H1 (cell line): ENCODE measurements around the gene PATJ. TPM values are rescaled to one million over a fixed set of nuclear protein-coding genes. Genes with fewer than 3 reads are reported as not detected.
A peak's percentile ranks its signal among the peaks of the same experiment; 100 is the strongest.

ENCODE experiments used
- CTCF ChIA-PET: fragments of 300-600 bp; sonication (Branson Sonifier 250); formaldehyde crosslinking; loops from one replicate; lab custom pipeline; 2021; ENCODE audit not compliant: partially characterized antibody; lab: Charles Lee
- POLR2A ChIA-PET: fragments of 300-600 bp; sonication (Branson Sonifier 250); formaldehyde crosslinking; loops from one replicate; lab custom pipeline; 2021; ENCODE audit warnings: inconsistent platforms; ENCODE audit not compliant: partially characterized antibody; lab: Charles Lee
- DNase-seq, 2 experiments: peaks; one replicate each; pipeline versions ENCODE4 v3.0.0 to v3.0.0-alpha.2; 2010 to 2022; ENCODE audit warnings: low spot score in 2 of 2, low read depth in 1 of 2, mixed read lengths in 1 of 2
- FAIRE-seq: peaks from 2 replicates; lab custom pipeline; 2011; peaks lifted over from hg19 to GRCh38; lab: Jason Lieb, UNC
- H2AFZ ChIP-seq: 2 replicates; pipeline ENCODE4 v1.8.1; 2012; ENCODE audit warnings: low read length, inconsistent platforms
- H2AK5ac ChIP-seq: 2 replicates; pipeline ENCODE4 v1.6.1; 2013; ENCODE audit warnings: low read depth, low read length
- H2BK120ac ChIP-seq: replicated peaks from 2 replicates; pipeline ENCODE3; 2013; ENCODE audit warnings: low read depth, low read length, inconsistent platforms
- H2BK12ac ChIP-seq: 2 replicates; pipeline ENCODE4 v1.6.1; 2013; ENCODE audit warnings: low read depth, low read length
- H2BK15ac ChIP-seq: 2 replicates; pipeline ENCODE4 v1.6.1; 2013; ENCODE audit warnings: low read length
- H2BK20ac ChIP-seq: 2 replicates; pipeline ENCODE4 v1.6.1; 2013; ENCODE audit warnings: low read length
- H2BK5ac ChIP-seq: 2 replicates; pipeline ENCODE4 v1.6.1; 2013; ENCODE audit warnings: low read depth, low read length
- H3K14ac ChIP-seq: 2 replicates; pipeline ENCODE4 v1.6.1; 2013; ENCODE audit warnings: inconsistent platforms; ENCODE audit not compliant: insufficient read length
- H3K18ac ChIP-seq: 2 replicates; pipeline ENCODE4 v1.6.1; 2013; ENCODE audit warnings: low read length; ENCODE audit errors: extremely low read depth
- H3K23ac ChIP-seq: 2 replicates; pipeline ENCODE4 v1.6.1; 2013; ENCODE audit warnings: inconsistent platforms; ENCODE audit not compliant: insufficient read length
- H3K23me2 ChIP-seq: 2 replicates; pipeline ENCODE4 v1.6.1; 2013; ENCODE audit warnings: low read depth, low read length
- H3K27ac ChIP-seq: 2 replicates; pipeline ENCODE4 v1.6.1; 2011; ENCODE audit warnings: low read depth, low read length, inconsistent platforms
- H3K27me3 ChIP-seq, 4 experiments: replicated peaks in 1 of 4; 1 replicate in 1 of 4; 2 replicates in 3 of 4; pipeline versions ENCODE4 v1.6.1 to v1.8.1; 2011 to 2013; ENCODE audit warnings: low read length in 3 of 4, mild to moderate bottlenecking in 3 of 4, inconsistent platforms in 2 of 4, mixed read lengths in 2 of 4, moderate library complexity in 1 of 4; ENCODE audit not compliant: control insufficient read depth in 3 of 4, insufficient read depth in 3 of 4; ENCODE audit errors: extremely low read depth in 1 of 4
- H3K36me3 ChIP-seq, 4 experiments: 2 replicates each; pipeline versions ENCODE4 v1.6.1 to v1.8.1; 2011 to 2013; ENCODE audit warnings: mild to moderate bottlenecking in 4 of 4, low read length in 3 of 4, moderate library complexity in 2 of 4, control low read depth in 1 of 4, inconsistent platforms in 1 of 4; ENCODE audit not compliant: insufficient read depth in 4 of 4, control insufficient read depth in 2 of 4
- H3K4ac ChIP-seq: replicated peaks from 2 replicates; pipeline ENCODE3; 2013; ENCODE audit warnings: low read length, low read depth, mixed read lengths, inconsistent platforms; ENCODE audit not compliant: insufficient read length
- H3K4me1 ChIP-seq, 4 experiments: replicated peaks in 1 of 4; 1 replicate in 1 of 4; 2 replicates in 3 of 4; pipeline versions ENCODE4 v1.6.1 to v1.8.1; 2011 to 2013; ENCODE audit warnings: low read length in 3 of 4, inconsistent platforms in 2 of 4, mixed read lengths in 1 of 4; ENCODE audit not compliant: insufficient read depth in 4 of 4, control insufficient read depth in 3 of 4
- H3K4me2 ChIP-seq, 2 experiments: 2 replicates each; pipeline versions ENCODE4 v1.6.1 to v1.8.1; 2011 to 2013; ENCODE audit warnings: low read depth in 2 of 2, low read length in 2 of 2, control low read depth in 1 of 2, inconsistent platforms in 1 of 2, mild to moderate bottlenecking in 1 of 2; ENCODE audit not compliant: insufficient read depth in 1 of 2
- H3K4me3 ChIP-seq, 4 experiments: fragments of 200-600, 300-600 bp in 1 of 4; sonication (generic), shearing (Covaris generic), sonication (Bioruptor Twin) in 1 of 4; 2 replicates each; pipeline versions ENCODE4 v1.5.1 to v1.8.1; 2011 to 2016; ENCODE audit warnings: low read length in 4 of 4, low read depth in 3 of 4, control low read depth in 2 of 4, inconsistent platforms in 2 of 4, mild to moderate bottlenecking in 2 of 4, mixed read lengths in 1 of 4, moderate library complexity in 1 of 4; ENCODE audit not compliant: insufficient read depth in 2 of 4; ENCODE audit errors: extremely low read depth in 1 of 4
- H3K56ac ChIP-seq: replicated peaks from 2 replicates; pipeline ENCODE3; 2013; ENCODE audit warnings: low read depth, mild to moderate bottlenecking, mixed read lengths, low read length, inconsistent platforms; ENCODE audit not compliant: insufficient read length
- H3K79me1 ChIP-seq: 2 replicates; pipeline ENCODE4 v1.6.1; 2013; ENCODE audit warnings: low read depth, low read length, control low read depth
- H3K79me2 ChIP-seq, 2 experiments: 2 replicates each; pipeline versions ENCODE4 v1.6.1 to v1.8.1; 2012 to 2013; ENCODE audit warnings: low read length in 2 of 2, mild to moderate bottlenecking in 2 of 2, inconsistent platforms in 1 of 2; ENCODE audit not compliant: insufficient read depth in 2 of 2, control insufficient read depth in 1 of 2
- H3K9ac ChIP-seq, 4 experiments: replicated peaks in 1 of 4; 1 replicate in 1 of 4; 2 replicates in 3 of 4; pipeline versions ENCODE4 v1.6.1 to v1.8.1; 2011 to 2013; ENCODE audit warnings: low read depth in 3 of 4, low read length in 3 of 4, control low read depth in 2 of 4, mild to moderate bottlenecking in 2 of 4, moderate library complexity in 2 of 4, inconsistent platforms in 1 of 4; ENCODE audit errors: extremely low read depth in 1 of 4
- H3K9me3 ChIP-seq, 2 experiments: 2 replicates each; pipeline versions ENCODE4 v1.6.1 to v1.8.1; 2012 to 2013; ENCODE audit warnings: mild to moderate bottlenecking in 2 of 2, moderate library complexity in 2 of 2, control low read depth in 1 of 2, inconsistent platforms in 1 of 2, low read depth in 1 of 2, low read length in 1 of 2, mixed read lengths in 1 of 2; ENCODE audit not compliant: insufficient read depth in 2 of 2
- H4K20me1 ChIP-seq, 2 experiments: replicated peaks in 1 of 2; 2 replicates each; pipeline versions ENCODE3 to v1.8.1; 2011 to 2013; ENCODE audit warnings: inconsistent platforms in 2 of 2, low read length in 2 of 2, mild to moderate bottlenecking in 1 of 2; ENCODE audit not compliant: insufficient read depth in 2 of 2, control insufficient read depth in 1 of 2
- H4K5ac ChIP-seq: 2 replicates; pipeline ENCODE4 v1.6.1; 2013; ENCODE audit warnings: low read length, low read depth, mixed read lengths, inconsistent platforms; ENCODE audit not compliant: insufficient read length
- H4K8ac ChIP-seq: 2 replicates; pipeline ENCODE4 v1.8.0; 2013; ENCODE audit warnings: mild to moderate bottlenecking, moderate library complexity, low read length, inconsistent platforms; ENCODE audit not compliant: insufficient read depth; ENCODE audit errors: extremely low read depth
- H4K91ac ChIP-seq: replicated peaks from 2 replicates; pipeline ENCODE3; 2013; ENCODE audit warnings: low read length, mixed read lengths, inconsistent platforms; ENCODE audit not compliant: insufficient read length
- BRCA1 ChIP-seq: IDR thresholded peaks from 2 replicates; pipeline ENCODE4 v1.6.1; 2012; ENCODE audit warnings: low read depth, low read length, improper control_type of control experiment
- CBX8 ChIP-seq: fragments of 300-800, 300-1000 bp; sonication (generic); IDR thresholded peaks from 2 replicates; pipeline ENCODE4 v1.7.1; 2016; ENCODE audit warnings: low read depth, low read length, borderline replicate concordance
- CTCF ChIP-seq, 3 experiments: IDR thresholded peaks; 1 replicate in 2 of 3; 2 replicates in 1 of 3; pipeline versions ENCODE4 v1.5.1 to v1.6.1; 2011; ENCODE audit warnings: low read length in 3 of 3, mild to moderate bottlenecking in 3 of 3, inconsistent platforms in 2 of 3, low read depth in 1 of 3, moderate library complexity in 1 of 3; ENCODE audit not compliant: insufficient read depth in 1 of 3; ENCODE audit errors: control extremely low read depth in 1 of 3
- EGR1 ChIP-seq: IDR thresholded peaks from 2 replicates; pipeline ENCODE4 v1.6.1; 2011; ENCODE audit warnings: low read depth, low read length, borderline replicate concordance
- RAD21 ChIP-seq, 2 experiments: IDR thresholded peaks in 1 of 2; conservative IDR thresholded peaks in 1 of 2; 2 replicates each; pipeline ENCODE4 v1.6.1; 2011; ENCODE audit warnings: low read depth in 2 of 2, low read length in 2 of 2, improper control_type of control experiment in 1 of 2, inconsistent platforms in 1 of 2, mild to moderate bottlenecking in 1 of 2, moderate library complexity in 1 of 2
- WGBS, 2 experiments: shearing (Covaris generic) in 1 of 2; methylation state at CpG; one replicate each; pipeline versions ENCODE4 v1.1.6 to v1.1.7; 2013 to 2015; ENCODE audit warnings: low lambda C conversion rate in 2 of 2, mixed read lengths in 2 of 2, inconsistent platforms in 1 of 2, low coverage in 1 of 2, missing lambda C conversion rate in 1 of 2; ENCODE audit not compliant: insufficient replicate concordance in 2 of 2, insufficient coverage in 1 of 2, insufficient read length in 1 of 2; ENCODE audit errors: extremely low coverage in 1 of 2, missing lambda C conversion rate in 1 of 2; 5-methylcytosine and 5-hydroxymethylcytosine counted together
- polyA plus RNA-seq, 7 experiments: library from polyadenylated mRNA; depleted of rRNA in 3 of 7; stranded (reverse) in 5 of 7; unstranded in 2 of 7; fragments of >200 nt in 5 of 7; fragments of 200-250 nt in 2 of 7; gene quantifications; 1 replicate in 5 of 7; 2 replicates in 1 of 7; 4 replicates in 1 of 7; pipeline versions ENCODE4 v1.2.1 to v1.2.3, GENCODE V29; 2011 to 2013; ENCODE audit warnings: missing spikeins in 2 of 7, mixed read lengths in 2 of 7
- total RNA-seq: library from RNA; stranded (reverse); fragmentation: NEBNext Ultra II Directional; extraction: Animal tissue kit (Norgen Biotek cat#: 25700); gene quantifications from 2 replicates; pipeline ENCODE4 v1.2.1, GENCODE V29; 2021

Gene PATJ
- total and polyA plus RNA-seq, 2 of the 8 experiments (the other 6 are each of a cell fraction or from before 2014, with no cell fraction given) = 8.2 to 55.6 TPM

GRCh38 chr1:61851849-61852669, 109.8 kb downstream of the PATJ start:
- Histone ChIP-seq H3K79me2 (no peaks in the 10 kb centered on the region), H3K56ac (no peak overlapping the region), H2BK5ac (no peak overlapping the region), H3K9ac (no peak overlapping the region), H2BK15ac (no peak overlapping the region), H2BK20ac (no peak overlapping the region), H3K14ac (no peak overlapping the region), H3K4ac (no peak overlapping the region), H3K4me1 (peaks cover 0 to 2% (median 0%) of the 10 kb centered on the region in 4 experiments; a peak in 3 of 7 replicates), H3K36me3 (peaks cover 0 to 9% (median 3%) of the 10 kb centered on the region in 4 experiments; a peak in 4 of 8 replicates), H3K27me3 (peaks cover 0 to 2% (median 0%) of the 10 kb centered on the region in 4 experiments; a peak in 1 of 7 replicates), H2AFZ (no peak overlapping the region), H3K79me1 (no peaks in the 10 kb centered on the region), H4K20me1 (peaks cover 0 to 3% of the 10 kb centered on the region in 2 experiments), H2BK120ac (no peak overlapping the region), H3K9me3 (no peaks in the 10 kb centered on the region), H2AK5ac (no peak overlapping the region), H3K23me2 (no peaks in the 10 kb centered on the region), H3K4me3 (no peak overlapping the region), H2BK12ac (no peak overlapping the region), H3K4me2 (no peak overlapping the region), H3K23ac (no peak overlapping the region), H3K18ac (no peak overlapping the region), H3K27ac (no peak overlapping the region), H4K8ac (no peak overlapping the region), H4K5ac (no peak overlapping the region), H4K91ac (no peak overlapping the region)
- FAIRE-seq = no peak
- WGBS, 2 experiments = 81% methylated on average over 6 of the region's 6 CpGs; no CpG with 5 or more reads in 1 of the 2 experiments
- no peak for DNase-seq
- no peak for TF ChIP-seq CBX8
- TF ChIP-seq BRCA1 = no peak
- TF ChIP-seq EGR1 = no peak
- peak in 2 of 3 experiments; percentile 41 to 60; a peak in 2 of 4 replicates for TF ChIP-seq CTCF (IDR thresholded peaks at IDR 0.05; ENCODE audit: control extremely low read depth in 1 of 3, insufficient read depth in 1 of 3, low read depth in 1 of 3, low read length in 3 of 3)
- peak; percentile 72 to 77 for TF ChIP-seq RAD21 (IDR thresholded peaks at IDR 0.05 in 1 of 2, conservative IDR thresholded peaks at IDR 0.05 in 1 of 2; ENCODE audit: low read depth in 2 of 2, low read length in 2 of 2)
- POLR2A ChIA-PET = no interaction called here
- CTCF ChIA-PET = interaction anchor here (0.6 to 2.4 kb wide), 22 partner anchors 8 to 1886 kb away, joined by 3 to 9 read pairs (median 4); no protein-coding TSS in a partner anchor
